Measurements from ENCODE around the gene GAMT. TPM values are rescaled to one million over a fixed set of nuclear protein-coding genes. Genes with fewer than 3 reads are reported as not detected.

GAMT gene
- total RNA-seq, 2 donors from 2014 or later: 9.0 to 9.9 TPM

DNA sequence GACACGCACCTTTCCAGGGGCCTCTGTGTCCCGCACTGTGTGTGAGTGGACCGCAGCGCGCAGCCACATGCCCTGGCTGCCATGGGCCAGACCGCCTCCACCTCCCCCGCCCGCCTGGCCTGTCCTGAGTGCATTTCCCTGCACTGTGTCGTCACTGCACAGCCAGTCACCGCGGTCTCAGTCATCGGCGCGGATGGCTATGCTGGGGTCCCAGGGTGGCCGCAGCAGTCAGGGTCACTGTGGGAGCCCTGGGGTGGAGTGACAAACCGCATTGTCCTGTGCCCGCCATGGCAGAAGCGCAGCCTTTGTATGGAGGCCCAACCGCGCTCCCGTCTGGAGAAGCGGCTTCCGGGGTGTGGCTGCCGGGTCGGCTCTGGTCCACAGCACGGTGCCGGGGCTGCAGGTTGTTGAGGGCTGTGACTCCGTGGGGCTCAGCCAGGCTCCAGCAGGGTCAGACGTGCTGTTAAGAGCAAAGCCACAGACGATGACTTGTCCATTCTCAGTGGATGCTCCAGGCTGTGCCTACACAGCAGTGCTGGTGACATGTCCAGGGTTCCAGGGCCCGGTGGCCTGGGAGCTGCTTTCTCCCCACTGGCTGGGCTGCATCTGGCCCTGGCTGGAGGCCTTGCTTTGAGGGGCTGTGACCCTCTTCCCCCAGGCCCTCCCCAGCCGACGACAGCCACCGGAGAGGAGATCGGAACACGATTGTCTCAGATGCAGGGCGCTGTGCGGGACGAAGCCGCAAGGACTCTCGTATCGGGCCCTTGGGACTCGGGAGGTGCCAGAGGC is 24.0 kb downstream of the GAMT start:
- Mint-ChIP-seq H3K4me3 (no peak overlapping the region), H3K36me3 (ENCODE audit: low read depth) (peaks cover 2% of the 10 kb centered on the region), H3K4me1 (peaks cover 2% of the 10 kb centered on the region), H3K27ac (no peak overlapping the region), H3K27me3 (no peaks in the 10 kb centered on the region)
- H3K9me3 ChIP-seq (ENCODE audit: control insufficient read depth, low read length, poor library complexity, severe bottlenecking): no peaks in the 10 kb centered on the region
- no peak for DNase-seq
- ATAC-seq: no peak

DNA sequence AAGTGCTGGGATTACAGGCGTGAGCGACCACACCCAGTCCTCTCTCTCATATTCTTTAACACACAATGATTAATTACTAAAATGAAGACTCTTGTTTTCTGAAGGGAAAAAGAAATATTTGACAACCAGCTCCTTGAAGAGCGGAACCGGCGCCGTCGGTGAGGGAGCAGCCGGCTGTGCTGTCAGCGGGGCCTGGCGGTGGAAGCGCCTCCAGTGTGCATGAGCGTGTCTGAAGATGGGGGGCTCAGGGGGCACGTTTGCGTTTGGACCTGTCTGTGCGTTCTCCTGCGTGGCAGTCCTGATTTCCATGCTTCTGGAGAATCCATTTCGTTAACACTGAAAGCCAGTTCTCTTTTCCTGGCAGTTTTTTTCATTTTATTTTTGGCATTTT is 24.9 kb downstream of the GAMT start:
- H3K9me3 ChIP-seq (ENCODE audit: control insufficient read depth, low read length, poor library complexity, severe bottlenecking): no peaks in the 10 kb centered on the region
- Mint-ChIP-seq H3K27me3 (no peaks in the 10 kb centered on the region), H3K36me3 (ENCODE audit: low read depth) (peaks cover 2% of the 10 kb centered on the region), H3K27ac (no peak overlapping the region), H3K4me3 (no peak overlapping the region), H3K4me1 (peaks cover 2% of the 10 kb centered on the region)
- no peak for DNase-seq
- no peak for ATAC-seq

DNA sequence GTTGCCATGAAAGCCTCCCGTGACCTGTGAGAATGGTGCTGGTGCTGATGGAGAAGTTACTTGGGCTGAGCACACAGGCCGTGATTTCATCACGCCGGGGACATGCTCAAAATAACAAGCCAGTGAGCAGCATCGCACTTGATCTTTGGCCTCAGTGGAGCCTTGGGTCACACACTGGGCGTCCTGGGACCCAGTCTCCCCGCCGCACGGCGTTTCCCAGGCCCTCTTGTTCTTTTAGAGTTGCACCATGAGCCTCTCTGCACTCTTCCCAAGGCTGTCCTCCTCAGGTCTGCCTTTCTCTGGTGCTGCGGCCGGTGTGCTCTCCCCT is 27.1 kb downstream of the GAMT start:
- Mint-ChIP-seq H3K36me3 (ENCODE audit: low read depth) (peaks cover 2% of the 10 kb centered on the region), H3K27ac (no peak overlapping the region), H3K27me3 (no peaks in the 10 kb centered on the region), H3K4me1 (no peaks in the 10 kb centered on the region), H3K4me3 (no peak overlapping the region)
- H3K9me3 ChIP-seq (ENCODE audit: control insufficient read depth, low read length, poor library complexity, severe bottlenecking): no peaks in the 10 kb centered on the region
- DNase-seq: no peak
- no peak for ATAC-seq

- H3K27me3 Mint-ChIP-seq: no peaks in the 10 kb centered on the region
- H3K36me3 Mint-ChIP-seq (ENCODE audit: low read depth): peaks cover 2% of the 10 kb centered on the region
- H3K4me1 Mint-ChIP-seq: no peaks in the 10 kb centered on the region
- no peak for DNase-seq
- H3K27ac Mint-ChIP-seq: no peak overlapping the region
- no peak for ATAC-seq
- no peaks in the 10 kb centered on the region for H3K9me3 ChIP-seq (ENCODE audit: control insufficient read depth, low read length, poor library complexity, severe bottlenecking)
- H3K4me3 Mint-ChIP-seq: no peak overlapping the region
Observed at GRCh38 chr19:1373534-1374249, 27.6 kb downstream of the GAMT start.

GRCh38 chr19:1373042-1373533 is 28.3 kb downstream of the GAMT start:
- ATAC-seq (no peak), DNase-seq (no peak)
- H3K4me1 Mint-ChIP-seq: no peaks in the 10 kb centered on the region
- H3K4me3 Mint-ChIP-seq: no peak overlapping the region
- H3K9me3 ChIP-seq (ENCODE audit: control insufficient read depth, low read length, poor library complexity, severe bottlenecking): no peaks in the 10 kb centered on the region
- no peak overlapping the region for H3K27ac Mint-ChIP-seq
- H3K36me3 Mint-ChIP-seq (ENCODE audit: low read depth): peaks cover 2% of the 10 kb centered on the region
- H3K27me3 Mint-ChIP-seq: no peaks in the 10 kb centered on the region

- Mint-ChIP-seq H3K4me1 (no peaks in the 10 kb centered on the region), H3K27ac (no peak overlapping the region), H3K36me3 (ENCODE audit: low read depth) (no peaks in the 10 kb centered on the region), H3K4me3 (no peak overlapping the region), H3K27me3 (no peaks in the 10 kb centered on the region)
- ATAC-seq (no peak), DNase-seq (no peak)
- no peaks in the 10 kb centered on the region for H3K9me3 ChIP-seq (ENCODE audit: control insufficient read depth, low read length, poor library complexity, severe bottlenecking)
Observed at GRCh38 chr19:1370579-1371361, 30.6 kb downstream of the GAMT start.

DNA sequence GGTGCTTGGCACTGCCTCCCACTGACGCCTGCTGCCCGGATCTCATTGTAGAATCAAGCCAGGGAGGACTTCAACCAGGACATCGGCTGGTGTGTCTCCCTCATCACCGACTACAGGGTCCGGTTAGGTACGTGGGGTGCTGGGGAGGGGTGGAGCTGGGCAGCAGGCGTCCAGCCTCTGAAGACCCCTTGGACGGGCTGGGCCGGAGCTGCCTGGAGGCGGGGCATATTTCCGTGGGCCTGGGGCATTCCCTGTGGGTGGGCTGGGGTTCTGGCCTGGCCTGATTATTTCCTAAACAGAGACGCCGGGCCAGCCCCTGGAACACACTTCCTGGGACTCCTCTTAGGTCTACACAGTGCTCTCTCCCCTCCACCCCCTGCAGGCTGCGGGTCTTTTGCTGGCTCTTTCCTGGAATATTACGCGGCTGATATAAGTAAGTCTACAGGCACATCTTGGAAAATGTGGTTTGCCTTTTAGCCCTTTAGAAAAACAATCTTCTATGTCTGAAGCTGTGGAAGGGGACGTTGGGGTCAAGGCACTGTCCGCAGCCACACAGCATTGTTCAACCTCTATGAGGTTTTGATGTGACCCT is 32.0 kb downstream of the GAMT start:
- no peaks in the 10 kb centered on the region for H3K4me1 Mint-ChIP-seq
- DNase-seq (no peak), ATAC-seq (no peak)
- H3K27me3 Mint-ChIP-seq: no peaks in the 10 kb centered on the region
- no peaks in the 10 kb centered on the region for H3K9me3 ChIP-seq (ENCODE audit: control insufficient read depth, low read length, poor library complexity, severe bottlenecking)
- H3K27ac Mint-ChIP-seq: no peak overlapping the region
- H3K4me3 Mint-ChIP-seq: no peak overlapping the region
- H3K36me3 Mint-ChIP-seq (ENCODE audit: low read depth): no peaks in the 10 kb centered on the region

- no peaks in the 10 kb centered on the region for H3K9me3 ChIP-seq (ENCODE audit: control insufficient read depth, low read length, poor library complexity, severe bottlenecking)
- ATAC-seq (no peak), DNase-seq (no peak)
- Mint-ChIP-seq H3K27ac (no peak overlapping the region), H3K4me1 (peaks cover 9% of the 10 kb centered on the region), H3K4me3 (no peak overlapping the region), H3K27me3 (no peaks in the 10 kb centered on the region), H3K36me3 (ENCODE audit: low read depth) (no peaks in the 10 kb centered on the region)
Observed at GRCh38 chr19:1366899-1367870, 34.2 kb downstream of the GAMT start.

DNA sequence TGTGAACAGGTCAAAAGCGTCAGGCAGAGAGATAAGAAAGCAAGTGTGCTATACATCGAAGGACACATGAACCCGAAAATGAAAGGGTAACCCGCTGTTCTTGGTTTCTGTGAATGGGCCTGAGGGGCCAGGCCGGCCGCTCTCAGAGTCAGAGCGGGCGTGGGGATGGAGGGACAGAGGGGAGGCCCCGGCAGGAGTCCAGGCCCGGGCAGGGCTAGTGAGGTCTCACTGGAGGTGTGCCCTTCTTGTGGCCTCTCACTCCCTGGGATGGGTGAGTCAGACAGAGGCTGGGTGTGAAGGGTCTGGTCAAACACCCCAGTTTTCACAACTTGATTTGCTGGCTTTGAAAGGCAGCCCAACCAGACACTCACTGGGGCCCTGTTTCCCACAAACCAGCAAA is 35.0 kb downstream of the GAMT start:
- no peak for ATAC-seq
- H3K36me3 Mint-ChIP-seq (ENCODE audit: low read depth): no peaks in the 10 kb centered on the region
- no peak for DNase-seq
- H3K4me1 Mint-ChIP-seq: peaks cover 11% of the 10 kb centered on the region
- no peak overlapping the region for H3K4me3 Mint-ChIP-seq
- no peak overlapping the region for H3K27ac Mint-ChIP-seq
- no peaks in the 10 kb centered on the region for H3K9me3 ChIP-seq (ENCODE audit: control insufficient read depth, low read length, poor library complexity, severe bottlenecking)
- no peaks in the 10 kb centered on the region for H3K27me3 Mint-ChIP-seq

GRCh38 chr19:1365319-1366269 is 35.7 kb downstream of the GAMT start:
- H3K27me3 Mint-ChIP-seq: no peaks in the 10 kb centered on the region
- H3K4me3 Mint-ChIP-seq: no peak overlapping the region
- no peaks in the 10 kb centered on the region for H3K36me3 Mint-ChIP-seq (ENCODE audit: low read depth)
- no peak for ATAC-seq
- H3K4me1 Mint-ChIP-seq: peaks cover 11% of the 10 kb centered on the region
- no peak overlapping the region for H3K27ac Mint-ChIP-seq
- DNase-seq: no peak
- no peaks in the 10 kb centered on the region for H3K9me3 ChIP-seq (ENCODE audit: control insufficient read depth, low read length, poor library complexity, severe bottlenecking)

GRCh38 chr19:1364070-1364704 is 37.2 kb downstream of the GAMT start:
- ATAC-seq: peak; percentile 47
- no peaks in the 10 kb centered on the region for H3K9me3 ChIP-seq (ENCODE audit: control insufficient read depth, low read length, poor library complexity, severe bottlenecking)
- H3K27ac Mint-ChIP-seq: peak overlapping the region; percentile 70
- no peak overlapping the region for H3K4me3 Mint-ChIP-seq
- no peaks in the 10 kb centered on the region for H3K27me3 Mint-ChIP-seq
- no peak for DNase-seq
- peaks cover 11% of the 10 kb centered on the region for H3K4me1 Mint-ChIP-seq
- H3K36me3 Mint-ChIP-seq (ENCODE audit: low read depth): no peaks in the 10 kb centered on the region
